ENCODE measurements around the gene IAH1. TPM values are rescaled to one million over a fixed set of nuclear protein-coding genes. Genes with fewer than 3 reads are reported as not detected.

IAH1 gene
- total RNA-seq, 1 experiment from 2014 or later, result 39.3 TPM

GRCh38 chr2:9492927-9493326, 18.6 kb downstream of the IAH1 start:
- Histone ChIP-seq H2AFZ (ENCODE audit: low read length) (no peak overlapping the region), H3K27ac (ENCODE audit: low read length) (no peak overlapping the region), H3K4me2 (ENCODE audit: low read length) (no peak overlapping the region), H3F3A (ENCODE audit: low read length, unreplicated experiment) (no peaks in the 10 kb centered on the region), H4K20me1 (ENCODE audit: low read length) (peaks cover 4% of the 10 kb centered on the region; the same call in 1 of the 2 replicates), H3K36me3 (ENCODE audit: low read depth, low read length) (peaks cover 61% of the 10 kb centered on the region), H3K27me3 (ENCODE audit: low read length) (no peaks in the 10 kb centered on the region), H3K4me1 (ENCODE audit: insufficient read depth, low read length) (peaks cover 15% of the 10 kb centered on the region), H3K79me2 (ENCODE audit: low read length) (no peaks in the 10 kb centered on the region), H3K9me2 (replicated peaks; ENCODE audit: low read length) (no peaks in the 10 kb centered on the region), H3K9ac (ENCODE audit: low read length) (no peak overlapping the region), H3K4me3 (ENCODE audit: low read length) (no peak overlapping the region), H3K9me3 (ENCODE audit: low read length) (no peaks in the 10 kb centered on the region)
- BruUV-seq (replicated peaks), result no TSS peak
- ATAC-seq, result no peak
- intact Hi-C loops (cut with micrococcal nuclease), result no loop called here
- DNase-seq, result no peak
- TF ChIP-seq EZH2 (IDR thresholded peaks at IDR 0.05; ENCODE audit: low read length, unreplicated experiment) (no peak), CTCF (conservative IDR thresholded peaks at IDR 0.05; ENCODE audit: low read depth, low read length) (no peak)
- CTCF ChIA-PET, result no interaction called here
- POLR2A ChIA-PET (ENCODE audit: unreplicated experiment), result no interaction called here

- DNase-seq (no peak), ATAC-seq (no peak)
- no peak for TF ChIP-seq EZH2phosphoT487 (IDR thresholded peaks at IDR 0.05; ENCODE audit: borderline replicate concordance, low read length)
- no peak for TF ChIP-seq CTCF (conservative IDR thresholded peaks at IDR 0.05; ENCODE audit: low read depth, low read length)
- no peak for TF ChIP-seq EZH2 (IDR thresholded peaks at IDR 0.05; ENCODE audit: low read length, unreplicated experiment)
- Histone ChIP-seq H3K36me3 (ENCODE audit: low read depth, low read length) (peaks cover 56% of the 10 kb centered on the region), H3K27me3 (ENCODE audit: low read length) (no peaks in the 10 kb centered on the region), H3K27ac (ENCODE audit: low read length) (no peak overlapping the region), H3K9me3 (ENCODE audit: low read length) (no peaks in the 10 kb centered on the region), H3K9me2 (replicated peaks; ENCODE audit: low read length) (no peaks in the 10 kb centered on the region), H3F3A (ENCODE audit: low read length, unreplicated experiment) (no peaks in the 10 kb centered on the region), H2AFZ (ENCODE audit: low read length) (no peak overlapping the region), H3K79me2 (ENCODE audit: low read length) (no peaks in the 10 kb centered on the region), H3K4me2 (ENCODE audit: low read length) (no peak overlapping the region), H3K4me3 (ENCODE audit: low read length) (no peak overlapping the region), H4K20me1 (ENCODE audit: low read length) (peaks cover 4% of the 10 kb centered on the region; the same call in 1 of the 2 replicates), H3K4me1 (ENCODE audit: insufficient read depth, low read length) (peaks cover 19% of the 10 kb centered on the region), H3K9ac (ENCODE audit: low read length) (no peak overlapping the region)
- ChIA-PET POLR2A (ENCODE audit: unreplicated experiment) (no interaction called here), CTCF (no interaction called here)
- BruUV-seq (replicated peaks), result no TSS peak
- intact Hi-C loops (cut with micrococcal nuclease), result no loop called here
These were observed 19.1 kb downstream of the IAH1 start for GRCh38 chr2:9493478-9493877.

GRCh38 chr2:9494081-9494480, 19.7 kb downstream of the IAH1 start:
- Histone ChIP-seq H3K79me2 (ENCODE audit: low read length) (no peaks in the 10 kb centered on the region), H3K4me3 (ENCODE audit: low read length) (no peak overlapping the region), H3K36me3 (ENCODE audit: low read depth, low read length) (peaks cover 52% of the 10 kb centered on the region), H3K27ac (ENCODE audit: low read length) (no peak overlapping the region), H3K9ac (ENCODE audit: low read length) (no peak overlapping the region), H3K27me3 (ENCODE audit: low read length) (no peaks in the 10 kb centered on the region), H3K9me3 (ENCODE audit: low read length) (no peaks in the 10 kb centered on the region), H2AFZ (ENCODE audit: low read length) (no peak overlapping the region), H3K4me1 (ENCODE audit: insufficient read depth, low read length) (peaks cover 16% of the 10 kb centered on the region), H3K9me2 (replicated peaks; ENCODE audit: low read length) (no peaks in the 10 kb centered on the region), H3F3A (ENCODE audit: low read length, unreplicated experiment) (no peaks in the 10 kb centered on the region), H3K4me2 (ENCODE audit: low read length) (no peak overlapping the region), H4K20me1 (ENCODE audit: low read length) (peaks cover 4% of the 10 kb centered on the region; the same call in 1 of the 2 replicates)
- DNase-seq (no peak), ATAC-seq (no peak)
- no peak for TF ChIP-seq EZH2 (IDR thresholded peaks at IDR 0.05; ENCODE audit: low read length, unreplicated experiment)
- no peak for TF ChIP-seq EZH2phosphoT487 (IDR thresholded peaks at IDR 0.05; ENCODE audit: borderline replicate concordance, low read length)
- TF ChIP-seq CTCF (conservative IDR thresholded peaks at IDR 0.05; ENCODE audit: low read depth, low read length), result no peak
- BruUV-seq (replicated peaks), result no TSS peak
- intact Hi-C loops (cut with micrococcal nuclease), result no loop called here
- CTCF ChIA-PET, result no interaction called here
- POLR2A ChIA-PET (ENCODE audit: unreplicated experiment), result no interaction called here
